ENCODE results near the gene DCAF11. TPM values are rescaled to one million over a fixed set of nuclear protein-coding genes. Genes with fewer than 3 reads are reported as not detected.

Gene DCAF11
- total and polyA plus RNA-seq, 2 of the 13 experiments (the other 11 are each of a cell fraction or from before 2014, with no cell fraction given) = 150 to 257 TPM

GRCh38 chr14:24137529-24138395 is 23.2 kb downstream of the DCAF11 start (continued):
- TF ChIP-seq, protein P1, sequence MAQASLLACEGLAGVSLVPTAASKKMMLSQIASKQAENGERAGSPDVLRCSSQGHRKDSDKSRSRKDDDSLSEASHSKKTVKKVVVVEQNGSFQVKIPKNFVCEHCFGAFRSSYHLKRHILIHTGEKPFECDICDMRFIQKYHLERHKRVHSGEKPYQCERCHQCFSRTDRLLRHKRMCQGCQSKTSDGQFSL (CRISPR knock-in tag; IDR thresholded peaks at IDR 0.05) = no peak
- TF ChIP-seq, protein P2, sequence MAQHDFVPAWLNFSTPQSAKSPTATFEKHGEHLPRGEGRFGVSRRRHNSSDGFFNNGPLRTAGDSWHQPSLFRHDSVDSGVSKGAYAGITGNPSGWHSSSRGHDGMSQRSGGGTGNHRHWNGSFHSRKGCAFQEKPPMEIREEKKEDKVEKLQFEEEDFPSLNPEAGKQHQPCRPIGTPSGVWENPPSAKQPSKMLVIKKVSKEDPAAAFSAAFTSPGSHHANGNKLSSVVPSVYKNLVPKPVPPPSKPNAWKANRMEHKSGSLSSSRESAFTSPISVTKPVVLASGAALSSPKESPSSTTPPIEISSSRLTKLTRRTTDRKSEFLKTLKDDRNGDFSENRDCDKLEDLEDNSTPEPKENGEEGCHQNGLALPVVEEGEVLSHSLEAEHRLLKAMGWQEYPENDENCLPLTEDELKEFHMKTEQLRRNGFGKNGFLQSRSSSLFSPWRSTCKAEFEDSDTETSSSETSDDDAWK (CRISPR knock-in tag; IDR thresholded peaks at IDR 0.05) = no peak
- TF ChIP-seq MTA3 (CRISPR knock-in tag; IDR thresholded peaks at IDR 0.05) = no peak
- TF ChIP-seq ZNF598 (CRISPR knock-in tag; IDR thresholded peaks at IDR 0.05; ENCODE audit: borderline replicate concordance) = no peak
- TF ChIP-seq NR2F1 (CRISPR knock-in tag; IDR thresholded peaks at IDR 0.05) = no peak
- no peak for TF ChIP-seq NFYC (CRISPR knock-in tag; IDR thresholded peaks at IDR 0.05)
- no peak for TF ChIP-seq ZMAT5 (CRISPR knock-in tag; IDR thresholded peaks at IDR 0.05; ENCODE audit: borderline replicate concordance, low read depth)
- TF ChIP-seq TCF12 (IDR thresholded peaks at IDR 0.05) = no peak
- no peak for TF ChIP-seq TCF12 (CRISPR knock-in tag; IDR thresholded peaks at IDR 0.05)
- no peak for TF ChIP-seq JUNB (CRISPR knock-in tag; IDR thresholded peaks at IDR 0.05; ENCODE audit: borderline replicate concordance)
- 0 out of 2 replicates have a peak, but pooled peaks have one; percentile 34 for TF ChIP-seq TARDBP (CRISPR knock-in tag; IDR thresholded peaks at IDR 0.05)
- TF ChIP-seq EEA1 (CRISPR knock-in tag; IDR thresholded peaks at IDR 0.05; ENCODE audit: borderline replicate concordance) = no peak
- no peak for TF ChIP-seq DMAP1 (CRISPR knock-in tag; IDR thresholded peaks at IDR 0.05)
- TF ChIP-seq ZNF530 (CRISPR knock-in tag; IDR thresholded peaks at IDR 0.05; ENCODE audit: low read depth) = no peak
- TF ChIP-seq PCBP2 (optimal IDR thresholded peaks at IDR 0.05; ENCODE audit: low read depth, low read length, poor library complexity, severe bottlenecking) = peak; percentile 31
- TF ChIP-seq ZIK1 (CRISPR knock-in tag; IDR thresholded peaks at IDR 0.05; ENCODE audit: borderline replicate concordance, low read depth) = no peak
- TF ChIP-seq ZNF44 (CRISPR knock-in tag; IDR thresholded peaks at IDR 0.05) = no peak
- TF ChIP-seq GLI4 (CRISPR knock-in tag; IDR thresholded peaks at IDR 0.05; ENCODE audit: borderline replicate concordance) = no peak
- no peak; the same call in 1 of the 2 replicates for TF ChIP-seq PATZ1 (CRISPR knock-in tag; IDR thresholded peaks at IDR 0.05)
- TF ChIP-seq TBX3 (IDR thresholded peaks at IDR 0.05; ENCODE audit: borderline replicate concordance) = no peak
- no peak for TF ChIP-seq CBX5 (CRISPR knock-in tag; IDR thresholded peaks at IDR 0.05; ENCODE audit: borderline replicate concordance)
- TF ChIP-seq UBTF (CRISPR knock-in tag; IDR thresholded peaks at IDR 0.05) = peak; percentile 57
- no peak for TF ChIP-seq GTF2F1 (IDR thresholded peaks at IDR 0.05; ENCODE audit: low read length)
- TF ChIP-seq ZNF567 (CRISPR knock-in tag; IDR thresholded peaks at IDR 0.05; ENCODE audit: borderline replicate concordance) = 0 out of 2 replicates have a peak, but pooled peaks have one; percentile 73
